DOHH2 (cell line): ENCODE data around the gene SNCG.

Experiments used
- CTCF ChIP-seq: fragments of 200-600 bp; sonication (generic); IDR thresholded peaks from one replicate; pipeline ENCODE4 v1.5.1; 2014; ENCODE audit warnings: antibody characterized with exemption, mild to moderate bottlenecking, low read depth, low read length; ENCODE audit not compliant: poor library complexity, severe bottlenecking
- EZH2phosphoT487 ChIP-seq: fragments of 200-600 bp; sonication (generic); IDR thresholded peaks from 2 replicates; pipeline ENCODE4 v1.6.1; 2017; ENCODE audit warnings: borderline replicate concordance, mild to moderate bottlenecking, antibody characterized with exemption, low read length, moderate library complexity, mixed read lengths

DNA sequence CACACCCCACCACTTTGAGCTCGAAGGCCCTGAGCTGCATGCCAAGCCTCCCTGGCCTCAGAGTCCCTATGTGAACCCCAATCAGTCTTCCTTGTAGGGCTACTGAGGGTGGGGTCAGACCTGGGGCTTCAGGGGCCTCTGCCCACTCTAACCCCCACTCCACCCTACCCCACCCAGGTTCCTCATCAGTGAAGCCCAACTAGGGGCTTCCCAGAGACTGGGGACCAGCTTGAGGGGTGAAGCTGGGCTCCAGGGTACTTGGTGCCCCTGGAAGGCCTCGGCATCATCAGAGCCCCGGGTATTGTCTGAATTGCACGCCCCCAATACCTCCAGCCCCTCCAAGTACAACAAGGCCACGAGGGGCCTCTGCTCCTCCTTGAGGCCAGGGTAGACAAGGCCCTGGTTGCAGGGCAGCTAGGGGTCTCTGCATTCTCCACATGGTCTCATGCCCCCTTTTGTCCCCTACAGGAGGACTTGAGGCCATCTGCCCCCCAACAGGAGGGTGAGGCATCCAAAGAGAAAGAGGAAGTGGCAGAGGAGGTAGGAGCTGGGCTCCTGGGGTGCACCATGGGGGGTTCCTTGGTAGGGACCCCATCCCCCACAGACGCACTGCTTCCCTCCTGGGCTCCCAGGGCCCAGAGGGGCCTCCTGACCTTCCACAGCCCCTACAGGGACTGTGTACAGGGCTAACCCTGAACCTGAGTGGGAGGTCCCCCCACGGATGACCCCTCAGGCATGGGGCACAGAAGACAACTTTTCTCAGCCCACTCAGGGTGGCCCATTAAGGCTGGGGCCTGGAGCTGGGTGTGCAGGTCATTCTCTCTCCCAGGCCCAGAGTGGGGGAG lies 4.0 kb downstream of the SNCG start:
- TF ChIP-seq CTCF: no peak
- no peak for TF ChIP-seq EZH2phosphoT487
